Gastrocnemius medialis (tissue), 4 donors: ENCODE data around the gene E2F4. TPM values are rescaled to one million over a fixed set of nuclear protein-coding genes. Genes with fewer than 3 reads are reported as not detected.

Experiments used
- ATAC-seq, 2 donors: fragments of 150-250 bp; one replicate each; pipeline ENCODE4 v1.9.1; 2016
- DNase-seq, 2 donors: peaks; one replicate each; pipeline ENCODE4 v3.0.0-alpha.2; 2019
- H3K27ac ChIP-seq, 4 donors: fragments of 200-600 bp; sonication (generic); 1 replicate in 1 of 4; 2 replicates in 3 of 4; pipeline ENCODE4 v1.5.1; 2016 to 2018; ENCODE audit warnings: mild to moderate bottlenecking in 2 of 4, moderate library complexity in 1 of 4
- H3K27me3 ChIP-seq, 3 donors: fragments of 200-600 bp; sonication (generic) in 2 of 3; 1 replicate in 1 of 3; 2 replicates in 2 of 3; pipeline versions ENCODE4 v1.5.1 to v1.6.0; 2016 to 2019; ENCODE audit warnings: mild to moderate bottlenecking in 1 of 3, moderate library complexity in 1 of 3
- H3K36me3 ChIP-seq, 2 donors: fragments of 200-600 bp; sonication (generic) in 1 of 2; one replicate each; pipeline ENCODE4 v1.5.1; 2017 to 2018
- H3K4me1 ChIP-seq, 2 donors: fragments of 200-600 bp; sonication (generic) in 1 of 2; one replicate each; pipeline ENCODE4 v1.5.1; 2016 to 2017; ENCODE audit warnings: mild to moderate bottlenecking in 2 of 2
- H3K4me3 ChIP-seq, 4 donors: fragments of 200-600 bp; sonication (generic) in 3 of 4; 1 replicate in 1 of 4; 2 replicates in 3 of 4; pipeline ENCODE4 v1.5.1; 2016 to 2019; ENCODE audit warnings: mild to moderate bottlenecking in 2 of 4
- H3K9me3 ChIP-seq, 3 donors: fragments of 200-600 bp; sonication (generic) in 2 of 3; 1 replicate in 1 of 3; 2 replicates in 2 of 3; pipeline ENCODE4 v1.5.1; 2016 to 2019
- CTCF ChIP-seq, 5 experiments: fragments of 450-650 bp in 3 of 5; fragments of 200-600 bp in 2 of 5; sonication (generic) in 2 of 5; IDR thresholded peaks in 4 of 5; conservative IDR thresholded peaks in 1 of 5; 1 replicate in 4 of 5; 2 replicates in 1 of 5; pipeline ENCODE4 v1.5.1; 2016 to 2019; ENCODE audit warnings: antibody characterized with exemption in 5 of 5, mild to moderate bottlenecking in 3 of 5, moderate library complexity in 3 of 5
- POLR2A ChIP-seq, 2 donors: fragments of 450-650 bp; IDR thresholded peaks; one replicate each; pipeline ENCODE4 v1.6.1; 2017; ENCODE audit warnings: antibody characterized with exemption in 2 of 2, mild to moderate bottlenecking in 2 of 2, moderate library complexity in 2 of 2
- in situ Hi-C, 4 donors: fragments of 200-750 bp; cut with MboI; loops; one replicate each; pipeline versions ENCODE4 v1.15.0 to v1.8.0; 2017; ENCODE audit warnings: low sequenced_read_pairs in 4 of 4
- intact Hi-C: fragments of 100-400 bp; cut with DNase I; formaldehyde crosslinking; loops from one replicate; pipeline ENCODE4 v1.15.1; 2023; ENCODE audit warnings: low total_unique reads
- total RNA-seq, 4 donors: library from RNA; depleted of rRNA; stranded (reverse); fragments of >200 nt; gene quantifications; one replicate each; pipeline versions ENCODE4 v1.1.0 to v1.2.3, GENCODE V29; 2016

E2F4 gene
- total RNA-seq, 4 donors from 2014 or later, result 67.8 to 114 (median 96.5) TPM

- Histone ChIP-seq H3K4me1 (peaks cover 15 to 31% of the 10 kb centered on the region in 2 donors), H3K27me3 (no peaks in the 10 kb centered on the region), H3K36me3 (no peaks in the 10 kb centered on the region), H3K9me3 (no peaks in the 10 kb centered on the region), H3K4me3 (peak overlapping the region; percentile 65 to 88 (median 70)), H3K27ac (peak overlapping the region; percentile 85 to 97 (median 95))
- in situ Hi-C loops (no loop called here), intact Hi-C loops (loop anchor here (1.0 kb wide), 3 partner anchors 26 to 208 kb away; partner anchors contain the start of genes FBXL8, PHAF1 and TRADD)
- TF ChIP-seq CTCF (IDR thresholded peaks at IDR 0.05 in 4 of 5, conservative IDR thresholded peaks at IDR 0.05 in 1 of 5) (peak; percentile 78 to 91 (median 83)), POLR2A (IDR thresholded peaks at IDR 0.05) (no peak)
- peak; percentile 44 to 49 for ATAC-seq
- peak; percentile 80 to 89 for DNase-seq
Observed at GRCh38 chr16:67184995-67185650, 6.8 kb upstream of the E2F4 start.

- Histone ChIP-seq H3K27me3 (no peaks in the 10 kb centered on the region), H3K27ac (peak overlapping the region in 2 of 4 donors; percentile 22 to 97), H3K36me3 (no peaks in the 10 kb centered on the region), H3K9me3 (no peaks in the 10 kb centered on the region), H3K4me3 (peak overlapping the region; percentile 3 to 88 (median 67)), H3K4me1 (peaks cover 15 to 35% of the 10 kb centered on the region in 2 donors)
- intact Hi-C loops, result loop anchor here (1.0 kb wide), 2 partner anchors 76 to 208 kb away; partner anchors contain the start of gene PHAF1
- in situ Hi-C loops, result no loop called here
- ATAC-seq (no peak), DNase-seq (no peak)
- TF ChIP-seq CTCF (IDR thresholded peaks at IDR 0.05 in 4 of 5, conservative IDR thresholded peaks at IDR 0.05 in 1 of 5) (peak in 2 of 5 experiments; percentile 4 to 7), POLR2A (IDR thresholded peaks at IDR 0.05) (no peak)
Observed at GRCh38 chr16:67185651-67186134, 6.3 kb upstream of the E2F4 start.

GRCh38 chr16:67186550-67186950 is 5.4 kb upstream of the E2F4 start:
- intact Hi-C loops (no loop called here), in situ Hi-C loops (no loop called here)
- H3K4me3 ChIP-seq, result no peak overlapping the region
- no peaks in the 10 kb centered on the region for H3K27me3 ChIP-seq
- H3K36me3 ChIP-seq, result no peaks in the 10 kb centered on the region
- no peaks in the 10 kb centered on the region for H3K9me3 ChIP-seq
- H3K4me1 ChIP-seq, result peaks cover 20 to 41% of the 10 kb centered on the region in 2 donors
- H3K27ac ChIP-seq, result no peak overlapping the region
- ATAC-seq, result no peak
- TF ChIP-seq CTCF (IDR thresholded peaks at IDR 0.05 in 4 of 5, conservative IDR thresholded peaks at IDR 0.05 in 1 of 5) (no peak), POLR2A (IDR thresholded peaks at IDR 0.05) (no peak)
- no peak for DNase-seq

- H3K9me3 ChIP-seq, result no peaks in the 10 kb centered on the region
- no peaks in the 10 kb centered on the region for H3K36me3 ChIP-seq
- H3K27me3 ChIP-seq, result no peaks in the 10 kb centered on the region
- ATAC-seq, result no peak
- peaks cover 22 to 41% of the 10 kb centered on the region in 2 donors for H3K4me1 ChIP-seq
- DNase-seq, result no peak
- TF ChIP-seq CTCF (IDR thresholded peaks at IDR 0.05 in 4 of 5, conservative IDR thresholded peaks at IDR 0.05 in 1 of 5) (no peak), POLR2A (IDR thresholded peaks at IDR 0.05) (no peak)
- no peak overlapping the region for H3K27ac ChIP-seq
- no peak overlapping the region for H3K4me3 ChIP-seq
- intact Hi-C loops, result no loop called here
- in situ Hi-C loops, result no loop called here
Observed at GRCh38 chr16:67187175-67187890, 4.6 kb upstream of the E2F4 start.
